ENCODE data around the gene NDUFV1. TPM values are rescaled to one million over a fixed set of nuclear protein-coding genes. Genes with fewer than 3 reads are reported as not detected.

Gene NDUFV1
- total RNA-seq (2011; cell fraction: chromatin; rRNA removed; ENCODE audit: low replicate concordance) = 348 and 937 TPM in 2 replicates
- total RNA-seq (2011; cell fraction: nucleolus; rRNA removed) = 683 and 713 TPM in 2 replicates
- total RNA-seq (2011; cell fraction: nucleoplasm; rRNA removed) = 505 and 528 TPM in 2 replicates
- total RNA-seq (2014; rRNA removed) (408 and 468 TPM in 2 replicates), total RNA-seq (2014; rRNA removed; fragmentation: Illumina TruSeq; extraction: Trizol) (111 and 135 TPM in 2 replicates), total RNA-seq (2015; rRNA removed; fragmentation: Illumina TruSeq; extraction: Trizol) (242 and 251 TPM in 2 replicates), total RNA-seq (2021) (404 and 408 TPM in 2 replicates), polyA plus RNA-seq (2011; rRNA removed) (172 and 261 TPM in 2 replicates), polyA plus RNA-seq (2014; fragmentation: Illumina TruSeq; extraction: Trizol) (209 and 273 TPM in 2 replicates), polyA plus RNA-seq (2014; fragmentation: Nextera tagmentation; extraction: Ambion mirVana) (10 to 100 TPM; 10.8 to 32.9 TPM), polyA plus RNA-seq (2014; rRNA removed) (423 and 426 TPM in 2 replicates), polyA minus RNA-seq (2011; rRNA and poly(A)+ RNA removed) (81.2 and 91.3 TPM in 2 replicates), Bru-seq, nascent RNA (percentile 96 among the genes with signal in this experiment), BruChase-seq, experiment 1, labeled RNA remaining after a 2-hour chase (percentile 91 among the genes with signal in this experiment), BruChase-seq, experiment 2, labeled RNA remaining after a 6-hour chase (percentile 94 among the genes with signal in this experiment)
- polyA plus RNA-seq (2011; cell fraction: cytosol; rRNA removed) = 251 and 329 TPM in 2 replicates
- polyA plus RNA-seq (2011; cell fraction: nucleus; rRNA removed) = 669 and 851 TPM in 2 replicates
- 286 and 337 TPM in 2 replicates for polyA plus RNA-seq (2012)
- 141 and 202 TPM in 2 replicates for polyA minus RNA-seq (2011; cell fraction: cytosol; rRNA and poly(A)+ RNA removed)
- polyA minus RNA-seq (2011; cell fraction: nucleus; rRNA and poly(A)+ RNA removed) = 134 and 170 TPM in 2 replicates
- long read RNA-seq, experiment 1, transcript NDUFV1-216 (10 exons, 1,503 nt) = minor isoform, 8 of 961 reads
- long read RNA-seq, experiment 1, transcript NDUFV1-201 (10 exons, 1,596 nt) = major isoform, 378 of 961 reads
- long read RNA-seq, experiment 1, transcript NDUFV1-228 (2 exons, 573 nt) = minor isoform, 155 of 961 reads
- long read RNA-seq, experiment 1, transcript NDUFV1-220 (3 exons, 736 nt) = minor isoform, 6 of 961 reads
- long read RNA-seq, experiment 1, partial matches to known transcripts = 322 of 961 reads
- long read RNA-seq, experiment 1, other reads (novel, unspliced or antisense) = 87 of 961 reads
- long read RNA-seq, experiment 2, transcript NDUFV1-228 (2 exons, 573 nt) = minor isoform, 5 of 373 reads
- long read RNA-seq, experiment 2, transcript NDUFV1-216 (10 exons, 1,503 nt) = minor isoform, 5 of 373 reads
- long read RNA-seq, experiment 2, transcript NDUFV1-201 (10 exons, 1,596 nt) = major isoform, 244 of 373 reads
- long read RNA-seq, experiment 2, partial matches to known transcripts = 51 of 373 reads
- long read RNA-seq, experiment 2, other reads (novel, unspliced or antisense) = 63 of 373 reads
- long read RNA-seq, experiment 3, transcript NDUFV1-201 (10 exons, 1,596 nt) = major isoform, 482 of 561 reads
- long read RNA-seq, experiment 3, transcript NDUFV1-202 (10 exons, 1,512 nt) = minor isoform, 5 of 561 reads
- long read RNA-seq, experiment 3, transcript NDUFV1-216 (10 exons, 1,503 nt) = minor isoform, 13 of 561 reads
- long read RNA-seq, experiment 3, partial matches to known transcripts = 18 of 561 reads
- long read RNA-seq, experiment 3, other reads (novel, unspliced or antisense) = 41 of 561 reads

GRCh38 chr11:67606492-67607295, at the start of gene NDUFV1:
TSS of gene NDUFV1 (plus strand) at chr11:67606936. CDS start at chr11:67607005, 69 bp downstream.
- FAIRE-seq (peak; percentile 83), ATAC-seq (peak; percentile 97), DNase-seq (ENCODE audit: extremely low read depth in 1 of 4, low spot score in 3 of 4) (peak; percentile 88 to 98 (median 92))
- Histone ChIP-seq H3K9me1 (ENCODE audit: control insufficient read depth, insufficient read depth, low read length) (no peaks in the 10 kb centered on the region), H3K27ac (ENCODE audit: extremely low read depth, low read depth, low read length) (peak within 1 kb of the TSS; percentile 83), H3K27me3 (ENCODE audit: control insufficient read depth in 2 of 2, insufficient read depth in 2 of 2, low read length in 2 of 2) (no peaks in the 10 kb centered on the region), H3K4me2 (ENCODE audit: insufficient read depth, low read length) (peak within 1 kb of the TSS; percentile 96), H2AFZ (ENCODE audit: low read depth, low read length) (peak within 1 kb of the TSS; percentile 86), H4K20me1 (replicated peaks; ENCODE audit: control insufficient read depth, insufficient read depth, low read length) (no peaks in the 10 kb centered on the region; the same call in 1 of the 2 replicates), H3K4me1 (replicated peaks in 1 of 2; ENCODE audit: control insufficient read depth in 2 of 2, insufficient read depth in 2 of 2, low read length in 2 of 2) (peaks cover 28 to 63% of the 10 kb centered on the region in 2 experiments), H3K79me2 (ENCODE audit: control insufficient read depth, insufficient read depth, low read length) (peaks cover 36% of the 10 kb centered on the region), H3K4me3 (peak within 1 kb of the TSS; percentile 99), H3K9ac (ENCODE audit: insufficient read depth in 1 of 2, low read depth in 2 of 2, low read length in 2 of 2) (peak within 1 kb of the TSS; percentile 90 to 99), H3K9me3 (replicated peaks; ENCODE audit: control insufficient read depth, insufficient read depth, low read depth, low read length) (peaks cover 4% of the 10 kb centered on the region), H3K36me3 (ENCODE audit: control insufficient read depth, insufficient read depth, low read length) (peaks cover 42% of the 10 kb centered on the region)
- BruUV-seq (replicated peaks) = no TSS peak
- in situ Hi-C loops (cut with MboI) = no loop called here
- CTCF ChIA-PET (ENCODE audit: low intra/inter-chr PET ratio) = interaction anchor here (0.9 kb wide), 1 partner anchor 23 kb away, joined by 4 read pairs; the partner anchor contains the start of gene NUDT8
- intact Hi-C loops (cut with micrococcal nuclease) = loop anchor here (5.0 kb wide), 1 partner anchor 34 kb away; no protein-coding TSS in a partner anchor
- POLR2A ChIA-PET = interaction anchor here (1.0 to 1.6 kb wide), 5 partner anchors 11 to 19 kb away, joined by 4 to 6 read pairs (median 4); no protein-coding TSS in a partner anchor
- WGBS (ENCODE audit: insufficient coverage, low coverage, missing lambda C conversion rate) = under 1% methylated on average over 60 of the region's 69 CpGs
- TF ChIP-seq ASH1L (IDR thresholded peaks at IDR 0.05; ENCODE audit: borderline replicate concordance, low read depth, partially characterized antibody) = no peak
- peak; percentile 88 for TF ChIP-seq RBFOX2 (IDR thresholded peaks at IDR 0.05; ENCODE audit: low read depth, low read length)
- TF ChIP-seq ZNF280A (IDR thresholded peaks at IDR 0.05; ENCODE audit: low read depth, partially characterized antibody) = no peak
- TF ChIP-seq BRF1 (IDR thresholded peaks at IDR 0.05; ENCODE audit: borderline replicate concordance, extremely low read depth, insufficient read length) = no peak
- no peak; a peak in 1 of 4 replicates for TF ChIP-seq ZNF639 (CRISPR knock-in tag; conservative IDR thresholded peaks at IDR 0.05 in 1 of 2, IDR thresholded peaks at IDR 0.05 in 1 of 2)
- peak; percentile 82 to 86 for TF ChIP-seq NRF1 (conservative IDR thresholded peaks at IDR 0.05 in 1 of 2, IDR thresholded peaks at IDR 0.05 in 1 of 2)
- TF ChIP-seq BCL6 (CRISPR knock-in tag; IDR thresholded peaks at IDR 0.05) = no peak
- TF ChIP-seq HDAC1 (IDR thresholded peaks at IDR 0.05) = peak in 1 of 2 experiments; percentile 98; a peak in 2 of 4 replicates
